HEK293T (cell line): ENCODE data around the gene USP44.

Experiments used
- BHLHE40 ChIP-seq: fragments of 450-650 bp; IDR thresholded peaks from 2 replicates; pipeline ENCODE4 v1.6.1; 2016; ENCODE audit warnings: mild to moderate bottlenecking, moderate library complexity, borderline replicate concordance
- ELF4 ChIP-seq: fragments of 450-650 bp; IDR thresholded peaks from 2 replicates; pipeline ENCODE4 v1.6.1; 2017; ENCODE audit warnings: antibody characterized with exemption
- FOXA1 ChIP-seq: fragments of 450-650 bp; IDR thresholded peaks from 2 replicates; pipeline ENCODE4 v1.6.1; 2016; ENCODE audit warnings: mild to moderate bottlenecking
- FOXK2 ChIP-seq: fragments of 450-650 bp; IDR thresholded peaks from 2 replicates; pipeline ENCODE4 v1.6.1; 2016; ENCODE audit warnings: mild to moderate bottlenecking
- FOXM1 ChIP-seq: fragments of 450-650 bp; IDR thresholded peaks from 2 replicates; pipeline ENCODE4 v1.6.1; 2017; ENCODE audit warnings: mild to moderate bottlenecking, borderline replicate concordance
- L3MBTL2 ChIP-seq: fragments of 450-650 bp; conservative IDR thresholded peaks from 2 replicates; pipeline ENCODE4 v1.6.1; 2016; ENCODE audit warnings: mild to moderate bottlenecking
- NFRKB ChIP-seq: fragments of 450-650 bp; IDR thresholded peaks from 2 replicates; pipeline ENCODE4 v1.6.1; 2016; ENCODE audit warnings: mild to moderate bottlenecking, moderate library complexity
- SP1 ChIP-seq: fragments of 450-650 bp; IDR thresholded peaks from 2 replicates; pipeline ENCODE4 v1.6.1; 2017
- SUZ12 ChIP-seq: fragments of 450-650 bp; IDR thresholded peaks from 2 replicates; pipeline ENCODE4 v1.6.1; 2016; ENCODE audit warnings: mild to moderate bottlenecking
- TARDBP ChIP-seq: fragments of 450-650 bp; IDR thresholded peaks from 2 replicates; pipeline ENCODE4 v1.6.1; 2016

DNA sequence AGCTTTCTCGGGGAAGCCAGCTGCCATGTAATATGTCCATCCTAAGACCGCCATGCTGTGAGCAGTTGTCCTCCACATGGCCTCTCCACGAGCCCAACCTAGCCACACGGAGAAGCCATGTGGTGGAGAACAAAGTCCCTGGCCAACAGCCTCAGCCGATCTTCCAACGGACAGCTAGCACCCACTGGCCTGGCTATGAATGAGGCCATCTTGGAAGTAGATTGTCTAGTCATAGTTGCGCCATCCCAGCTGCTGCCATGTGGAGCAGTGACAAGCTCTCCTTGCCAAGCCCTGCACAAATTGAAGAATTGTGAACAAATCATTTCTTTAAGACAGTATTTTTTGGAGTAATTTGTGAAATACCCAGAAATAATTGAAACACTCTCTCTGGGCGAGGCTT, 49.3 kb upstream of the USP44 start:
- TF ChIP-seq TARDBP: no peak
- TF ChIP-seq SUZ12: no peak
- no peak for TF ChIP-seq FOXK2
- TF ChIP-seq FOXM1: no peak
- TF ChIP-seq L3MBTL2: no peak
- no peak for TF ChIP-seq SP1
- TF ChIP-seq NFRKB: no peak
- no peak for TF ChIP-seq FOXA1
- TF ChIP-seq ELF4: no peak
- no peak for TF ChIP-seq BHLHE40
